ENCODE results near the gene SLC4A4. TPM values are rescaled to one million over a fixed set of nuclear protein-coding genes. Genes with fewer than 3 reads are reported as not detected.
A peak's percentile ranks its signal among the peaks of the same experiment; 100 is the strongest.

The SLC4A4 gene
- total RNA-seq, 1 donor from 2014 or later: 23.9 TPM

GRCh38 chr4:71415491-71415890 lies 76.7 kb downstream of the SLC4A4 start:
- DNase-seq: no peak

- no peak for DNase-seq
Measured at GRCh38 chr4:71417150-71417549, 78.3 kb downstream of the SLC4A4 start.

DNA sequence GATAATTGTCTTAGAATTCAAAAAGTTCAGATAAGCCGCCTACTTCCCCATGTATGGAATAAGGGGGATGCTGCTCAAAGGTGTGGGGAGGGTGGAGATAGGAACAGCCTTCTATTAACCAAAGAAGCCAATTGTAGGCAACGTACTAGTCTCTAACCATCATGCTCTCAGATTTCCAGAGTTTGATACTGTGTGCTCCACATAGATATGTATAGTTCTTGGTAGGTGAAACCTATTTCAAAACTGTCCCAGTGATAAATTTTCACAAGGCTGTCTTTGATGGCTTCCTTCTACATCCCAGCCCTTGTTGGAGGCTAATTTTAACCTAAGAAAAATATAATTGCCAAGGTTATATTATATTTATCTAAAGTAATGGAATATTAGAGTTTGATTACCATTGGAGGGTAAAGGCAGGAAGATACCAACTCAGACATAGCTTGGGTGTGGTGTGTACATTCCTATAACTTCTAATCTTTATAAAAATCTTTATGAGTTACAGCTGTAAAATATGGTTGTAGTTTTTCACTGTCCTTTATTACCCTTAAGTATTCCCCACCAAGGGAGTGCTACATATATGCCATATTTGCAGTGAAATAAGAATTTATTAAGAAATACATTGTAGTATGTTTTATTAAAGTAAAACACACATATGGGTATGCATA lies 87.7 kb downstream of the SLC4A4 start:
- DNase-seq: no peak

DNA sequence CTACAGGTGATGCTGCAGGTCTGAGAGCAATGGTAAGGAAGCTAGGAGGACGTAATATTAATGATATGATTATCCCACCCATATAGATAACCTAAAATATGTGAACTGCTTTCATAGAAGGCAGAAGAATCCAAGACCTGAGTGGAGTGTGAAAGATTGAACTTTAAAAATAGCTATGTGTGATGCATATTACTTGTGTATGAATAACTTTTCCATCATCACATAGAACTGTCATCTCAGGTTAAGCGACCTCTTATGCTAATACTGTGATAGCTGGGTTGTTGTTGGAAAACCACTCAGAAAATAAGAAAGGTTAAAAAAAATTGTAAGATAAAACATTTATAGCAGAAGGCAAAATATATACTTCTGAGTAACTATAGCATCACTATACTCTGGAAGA lies 90.3 kb downstream of the SLC4A4 start:
- no peak for DNase-seq

- DNase-seq: no peak
Measured at GRCh38 chr4:71429962-71430361, 91.1 kb downstream of the SLC4A4 start.

- DNase-seq: no peak
Measured at GRCh38 chr4:71430609-71431008, 91.8 kb downstream of the SLC4A4 start.

DNA sequence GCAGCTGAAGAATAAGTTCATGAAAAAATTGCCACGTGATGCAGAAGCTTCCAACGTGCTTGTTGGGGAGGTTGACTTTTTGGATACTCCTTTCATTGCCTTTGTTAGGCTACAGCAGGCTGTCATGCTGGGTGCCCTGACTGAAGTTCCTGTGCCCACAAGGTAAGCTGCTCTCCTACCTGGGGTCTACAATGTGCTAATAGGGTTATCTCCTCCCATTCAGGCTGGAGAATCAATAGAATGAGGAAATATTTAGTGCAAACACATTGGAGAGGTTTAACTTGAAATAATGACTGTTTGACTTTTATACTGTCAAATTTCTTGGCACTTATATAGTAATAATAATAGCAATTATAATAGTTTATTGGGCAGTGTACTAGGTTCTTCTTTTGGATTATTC lies 101.8 kb downstream of the SLC4A4 start:
- no peak for DNase-seq

GRCh38 chr4:71441186-71442169 lies 102.7 kb downstream of the SLC4A4 start:
- DNase-seq: peak; percentile 33

DNA sequence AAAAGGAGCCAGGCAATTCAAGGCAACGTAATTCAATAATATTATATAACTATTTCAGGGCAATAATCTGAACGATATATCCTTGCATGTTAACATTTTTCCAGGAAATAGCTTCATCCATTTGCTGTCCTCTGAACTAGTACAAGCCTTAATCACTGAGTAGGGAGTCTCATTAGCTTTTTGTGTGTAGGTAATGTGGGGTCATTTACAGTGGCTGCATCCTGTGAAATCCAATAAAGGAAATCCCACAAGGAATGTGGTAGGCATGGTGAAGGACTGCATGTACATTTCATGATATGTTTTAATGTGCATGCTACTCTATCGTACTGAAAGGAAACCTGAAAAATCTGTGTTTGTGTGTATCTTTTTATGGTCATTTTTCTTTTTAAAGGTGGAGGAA lies 103.5 kb downstream of the SLC4A4 start:
- DNase-seq: no peak

DNA sequence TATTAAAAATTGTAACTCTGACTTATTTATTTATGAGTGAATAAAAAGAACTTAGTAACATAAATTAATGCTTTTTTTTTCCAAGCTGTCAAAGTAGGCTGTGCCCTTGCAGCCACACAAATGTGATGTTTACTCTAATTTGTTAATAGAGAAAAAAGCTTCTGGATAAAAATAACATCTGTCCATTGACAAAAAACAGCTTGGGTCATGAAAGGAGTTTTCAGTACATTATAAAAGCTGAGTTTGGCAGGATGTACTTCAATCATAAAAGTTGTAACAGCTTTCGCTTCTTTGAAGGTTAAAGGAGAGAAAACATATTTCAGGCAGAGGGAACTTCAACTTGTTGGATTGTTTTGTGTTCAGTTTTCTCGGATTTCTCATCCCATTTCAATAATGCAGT lies 105.6 kb downstream of the SLC4A4 start:
- DNase-seq: peak; percentile 7

DNA sequence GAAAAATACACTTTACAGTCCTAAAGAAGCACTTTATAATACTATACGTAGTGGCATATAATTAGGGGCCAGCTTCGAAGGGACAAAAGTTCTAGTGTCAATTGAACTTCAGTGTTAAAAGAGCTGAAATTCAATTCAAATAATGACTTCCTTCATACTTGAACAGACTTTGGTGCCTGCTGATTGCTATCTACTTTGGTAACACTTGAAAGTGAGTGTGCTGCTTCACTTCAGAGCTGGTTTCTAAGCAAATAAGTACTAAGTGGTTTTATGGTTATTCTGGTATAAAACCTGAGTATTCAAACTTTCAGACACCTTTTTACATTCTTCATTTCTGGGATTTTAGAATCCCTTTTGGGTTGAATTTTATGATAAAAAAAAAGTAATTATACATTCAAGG lies 107.0 kb downstream of the SLC4A4 start:
- DNase-seq: no peak

GRCh38 chr4:71446479-71447081 lies 107.8 kb downstream of the SLC4A4 start:
- DNase-seq: no peak

GRCh38 chr4:71449040-71449439 lies 110.2 kb downstream of the SLC4A4 start:
- DNase-seq: no peak

DNA sequence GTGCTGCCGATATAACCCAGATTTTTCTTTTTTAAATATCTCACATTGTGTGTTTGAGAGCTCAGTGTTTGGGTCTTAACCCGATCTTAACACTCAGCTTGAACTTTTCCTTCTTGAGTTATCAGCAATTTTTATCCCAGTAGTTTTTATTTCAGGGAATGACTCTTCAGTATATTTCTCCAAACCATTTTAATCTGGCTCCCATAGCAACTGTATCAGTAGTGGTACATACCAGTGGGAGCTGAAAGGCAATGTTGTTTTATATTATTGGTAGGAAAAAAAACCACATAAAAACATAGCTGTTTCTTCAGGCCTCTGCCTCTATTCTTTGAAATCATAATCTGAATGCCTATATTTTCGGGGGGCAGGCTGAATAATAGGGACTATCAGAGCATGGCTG lies 111.1 kb downstream of the SLC4A4 start:
- no peak for DNase-seq

GRCh38 chr4:71453531-71453930 lies 114.7 kb downstream of the SLC4A4 start:
- DNase-seq: no peak

DNA sequence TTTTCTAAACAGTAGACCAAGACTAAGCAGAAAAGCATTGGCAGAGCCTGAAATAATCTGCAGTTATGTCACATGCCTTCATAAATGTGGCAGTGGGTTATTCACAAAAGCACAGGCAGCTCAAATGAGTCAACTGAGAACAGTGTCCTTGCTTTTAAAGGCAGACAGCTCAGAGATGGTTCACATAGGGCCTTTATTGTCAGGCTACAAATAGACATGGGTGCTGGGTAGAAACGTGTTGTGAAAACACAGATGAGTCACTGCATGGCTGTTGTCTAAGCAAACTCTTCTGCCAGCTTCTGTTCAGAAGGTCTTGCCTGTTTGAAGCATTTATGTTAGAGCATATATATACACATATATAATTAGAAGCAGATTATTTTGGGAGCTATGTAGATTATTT lies 118.0 kb downstream of the SLC4A4 start:
- no peak for DNase-seq

GRCh38 chr4:71460371-71460770 lies 121.6 kb downstream of the SLC4A4 start:
- DNase-seq: no peak

- no peak for DNase-seq
Measured at GRCh38 chr4:71461422-71461821, 122.6 kb downstream of the SLC4A4 start.

GRCh38 chr4:71466775-71467174 lies 128.0 kb downstream of the SLC4A4 start:
- no peak for DNase-seq

GRCh38 chr4:71468116-71468710 lies 129.4 kb downstream of the SLC4A4 start:
- no peak for DNase-seq

DNA sequence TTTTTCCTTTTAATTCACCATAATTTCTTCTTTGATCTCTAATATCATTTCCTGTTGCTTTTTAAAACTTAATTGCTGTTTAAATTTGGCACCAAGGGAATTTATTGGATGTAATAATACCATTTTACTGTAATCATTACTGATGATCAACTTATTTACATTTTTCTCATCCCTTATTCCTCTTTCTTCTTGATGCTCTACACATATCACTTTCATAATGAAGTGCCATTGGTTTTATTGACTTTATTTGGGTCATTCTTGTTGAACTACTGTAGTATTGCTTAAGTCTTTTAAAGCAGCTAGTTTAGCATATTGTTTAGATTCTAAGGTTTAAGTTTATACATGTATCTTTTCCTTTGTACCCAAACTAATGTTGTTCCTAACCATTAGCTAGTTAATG lies 130.7 kb downstream of the SLC4A4 start:
- no peak for DNase-seq

DNA sequence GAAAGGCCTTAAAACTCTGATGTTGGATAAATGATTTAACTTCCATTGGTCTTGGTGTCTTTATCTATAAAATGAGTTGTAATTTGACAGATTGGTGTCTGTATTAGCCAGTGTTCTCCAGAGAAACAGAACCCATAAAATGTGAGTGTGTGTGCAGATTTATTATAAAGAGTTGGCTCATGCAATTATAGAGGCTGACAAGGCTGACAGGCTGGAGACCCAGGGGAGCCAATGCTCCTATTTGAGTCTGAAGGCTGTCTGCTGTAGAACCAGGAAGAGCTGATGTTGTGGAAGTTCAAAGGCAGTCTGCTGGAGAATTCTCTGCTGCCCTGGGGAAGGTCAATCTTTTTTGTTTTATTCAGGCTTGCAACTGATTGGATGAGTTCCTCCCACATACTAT lies 131.7 kb downstream of the SLC4A4 start:
- no peak for DNase-seq

GRCh38 chr4:71472946-71473345 lies 134.1 kb downstream of the SLC4A4 start:
- no peak for DNase-seq

All from tongue (tissue), 2 donors.